HepG2 (cell line): ENCODE measurements around the gene PDE3B. TPM values are rescaled to one million over a fixed set of nuclear protein-coding genes. Genes with fewer than 3 reads are reported as not detected.

Source experiments
- AHR ChIP-seq: IDR thresholded peaks from 2 replicates; pipeline ENCODE4 v1.6.1; 2018; ENCODE audit warnings: missing genetic modification reagents, missing compliant biosample characterization
- BRD4 ChIP-seq: sonication (generic); formaldehyde crosslinking; IDR thresholded peaks from 2 replicates; pipeline ENCODE4 v1.4.0; 2020; ENCODE audit warnings: missing genetic modification reagents
- ELF4 ChIP-seq: sonication (generic); formaldehyde crosslinking; IDR thresholded peaks from 2 replicates; pipeline ENCODE4 v1.5.0; 2020; ENCODE audit warnings: missing genetic modification reagents, mild to moderate bottlenecking, moderate library complexity, borderline replicate concordance
- HNRNPK ChIP-seq: fragments of 200-400 bp; formaldehyde crosslinking; IDR thresholded peaks from 2 replicates; pipeline ENCODE4 v1.6.1; 2018; ENCODE audit warnings: low read length, low read depth, moderate library complexity, mild to moderate bottlenecking; ENCODE audit not compliant: poor library complexity, severe bottlenecking
- POLR2A ChIP-seq, 2 experiments: IDR thresholded peaks; 2 replicates each; pipeline ENCODE4 v1.6.1; 2011; ENCODE audit warnings: low read depth in 2 of 2, low read length in 2 of 2, mild to moderate bottlenecking in 1 of 2, moderate library complexity in 1 of 2; ENCODE audit not compliant: insufficient read depth in 1 of 2
- ZFP90 ChIP-seq: sonication (generic); formaldehyde crosslinking; IDR thresholded peaks from 2 replicates; pipeline ENCODE4 v1.8.0; 2022; ENCODE audit warnings: missing genetic modification reagents, mild to moderate bottlenecking, inconsistent platforms, borderline replicate concordance
- ZNF629 ChIP-seq: sonication (generic); formaldehyde crosslinking; conservative IDR thresholded peaks from 2 replicates; pipeline ENCODE4 v1.5.0; 2020; ENCODE audit warnings: missing genetic modification reagents
- ZNF720 ChIP-seq: sonication (generic); formaldehyde crosslinking; IDR thresholded peaks from 2 replicates; pipeline ENCODE4 v1.4.0; 2020; ENCODE audit warnings: missing genetic modification reagents
- ZXDC ChIP-seq: sonication (generic); formaldehyde crosslinking; IDR thresholded peaks from 2 replicates; pipeline ENCODE4 v1.5.0; 2020; ENCODE audit warnings: mild to moderate bottlenecking, missing genetic modification reagents
- polyA plus RNA-seq, 8 experiments: library from polyadenylated mRNA; depleted of rRNA in 3 of 8; stranded (reverse) in 7 of 8; unstranded in 1 of 8; fragments of >200 nt; fragmentation: Illumina TruSeq in 4 of 8; extraction: Trizol in 4 of 8; gene quantifications; 2 replicates each; pipeline versions ENCODE4 v1.2.1 to v1.2.3, GENCODE V29; 2011 to 2016; ENCODE audit warnings: low read depth in 4 of 8, missing spikeins in 1 of 8, mixed read lengths in 1 of 8; ENCODE audit not compliant: insufficient read depth in 1 of 8
- total RNA-seq, 5 experiments: library from RNA; depleted of rRNA; stranded (reverse); fragments of >200 nt; fragmentation: Illumina TruSeq; extraction: Trizol; gene quantifications; 2 replicates each; pipeline ENCODE4 v1.2.3, GENCODE V29; 2016; ENCODE audit warnings: low read depth in 1 of 5
- TF ChIP-seq, protein P1 (sequence below): IDR thresholded peaks from 2 replicates; pipeline ENCODE4 v1.6.1; 2016; ENCODE audit warnings: low read depth, control low read depth
- TF ChIP-seq, protein P2 (sequence below): sonication (generic); formaldehyde crosslinking; IDR thresholded peaks from 2 replicates; pipeline ENCODE4 v1.5.1; 2020; ENCODE audit warnings: missing genetic modification reagents, mild to moderate bottlenecking, borderline replicate concordance

Gene PDE3B
- total and polyA plus RNA-seq, 2 of the 13 experiments (the other 11 are each of a cell fraction or from before 2014, with no cell fraction given) = 14.1 to 26.5 TPM

DNA sequence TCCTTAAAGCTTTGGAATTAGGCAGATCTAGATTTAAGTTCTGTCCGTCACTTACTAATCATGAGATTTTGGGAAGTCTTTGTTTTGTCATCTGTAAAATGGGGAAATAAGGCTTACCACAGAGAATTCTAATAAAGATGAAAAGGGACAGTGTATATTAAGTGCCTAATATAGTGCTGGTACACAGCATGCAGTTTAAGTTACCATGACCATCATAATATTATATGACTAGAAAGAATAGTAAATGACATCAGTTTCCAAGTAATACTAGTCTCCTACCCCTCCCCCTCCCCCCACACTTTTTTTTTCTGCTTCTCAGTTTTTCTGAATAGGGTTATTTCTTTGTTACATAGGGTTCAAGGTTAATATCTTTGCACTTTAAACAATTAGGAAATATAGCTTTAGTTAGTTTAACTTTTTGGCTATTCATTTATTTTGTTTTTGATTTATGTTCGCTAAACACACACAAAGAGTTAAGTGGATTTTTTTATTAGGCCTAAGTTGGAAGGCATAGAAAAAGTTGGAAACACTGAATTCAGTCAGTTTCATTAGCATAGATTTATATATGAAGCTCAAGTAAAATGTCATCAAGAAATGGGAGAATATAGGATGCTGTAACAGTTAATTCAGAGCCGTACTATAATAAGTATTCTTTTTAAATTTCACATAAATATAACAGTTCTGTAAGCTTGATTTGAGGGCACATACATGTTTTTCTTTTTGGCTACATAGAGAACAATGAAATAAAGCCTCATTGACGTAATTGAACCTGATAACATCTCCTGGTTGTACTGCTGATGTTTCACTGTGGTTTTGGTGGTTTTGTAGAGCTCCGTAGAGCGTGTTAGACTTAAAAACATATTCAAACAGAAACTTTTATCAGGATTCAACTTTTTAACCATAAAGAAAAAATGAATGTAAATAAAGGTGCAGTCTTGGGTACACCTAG is 121.2 kb downstream of the PDE3B start (continued):
- TF ChIP-seq ZXDC (no peak), ELF4 (CRISPR knock-in tag) (no peak), POLR2A (IDR thresholded peaks at IDR 0.05; ENCODE audit: insufficient read depth in 1 of 2, low read depth in 2 of 2, low read length in 2 of 2) (no peak), HNRNPK (peak; percentile 81), ZNF629 (CRISPR knock-in tag) (peak; percentile 68), ZNF720 (CRISPR knock-in tag) (no peak), BRD4 (CRISPR knock-in tag) (no peak), AHR (CRISPR knock-in tag) (no peak), ZFP90 (CRISPR knock-in tag) (no peak)
- TF ChIP-seq, protein P1, sequence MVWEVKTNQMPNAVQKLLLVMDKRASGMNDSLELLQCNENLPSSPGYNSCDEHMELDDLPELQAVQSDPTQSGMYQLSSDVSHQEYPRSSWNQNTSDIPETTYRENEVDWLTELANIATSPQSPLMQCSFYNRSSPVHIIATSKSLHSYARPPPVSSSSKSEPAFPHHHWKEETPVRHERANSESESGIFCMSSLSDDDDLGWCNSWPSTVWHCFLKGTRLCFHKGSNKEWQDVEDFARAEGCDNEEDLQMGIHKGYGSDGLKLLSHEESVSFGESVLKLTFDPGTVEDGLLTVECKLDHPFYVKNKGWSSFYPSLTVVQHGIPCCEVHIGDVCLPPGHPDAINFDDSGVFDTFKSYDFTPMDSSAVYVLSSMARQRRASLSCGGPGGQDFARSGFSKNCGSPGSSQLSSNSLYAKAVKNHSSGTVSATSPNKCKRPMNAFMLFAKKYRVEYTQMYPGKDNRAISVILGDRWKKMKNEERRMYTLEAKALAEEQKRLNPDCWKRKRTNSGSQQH (CRISPR knock-in tag) = no peak
- TF ChIP-seq, protein P2, sequence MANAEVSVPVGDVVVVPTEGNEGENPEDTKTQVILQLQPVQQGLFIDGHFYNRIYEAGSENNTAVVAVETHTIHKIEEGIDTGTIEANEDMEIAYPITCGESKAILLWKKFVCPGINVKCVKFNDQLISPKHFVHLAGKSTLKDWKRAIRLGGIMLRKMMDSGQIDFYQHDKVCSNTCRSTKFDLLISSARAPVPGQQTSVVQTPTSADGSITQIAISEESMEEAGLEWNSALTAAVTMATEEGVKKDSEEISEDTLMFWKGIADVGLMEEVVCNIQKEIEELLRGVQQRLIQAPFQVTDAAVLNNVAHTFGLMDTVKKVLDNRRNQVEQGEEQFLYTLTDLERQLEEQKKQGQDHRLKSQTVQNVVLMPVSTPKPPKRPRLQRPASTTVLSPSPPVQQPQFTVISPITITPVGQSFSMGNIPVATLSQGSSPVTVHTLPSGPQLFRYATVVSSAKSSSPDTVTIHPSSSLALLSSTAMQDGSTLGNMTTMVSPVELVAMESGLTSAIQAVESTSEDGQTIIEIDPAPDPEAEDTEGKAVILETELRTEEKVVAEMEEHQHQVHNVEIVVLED (CRISPR knock-in tag) = no peak
- TF ChIP-seq, all 625 proteins: peak for 3
